ENCODE data around the gene KRTAP4-7.
"Not testable (repeated sequence)": the region's sequence is repeated elsewhere in the genome, so short reads cannot be mapped to it uniquely, and the experiment has no call there.

The KRTAP4-7 gene

GRCh38 chr17:41063449-41063848 lies 20.5 kb upstream of the KRTAP4-7 start:
- Histone ChIP-seq H3K9me3 (ENCODE audit: control insufficient read depth, low read length) (no peaks in the 10 kb centered on the region), H3K4me1 (no peaks in the 10 kb centered on the region), H2AFZ (no peak overlapping the region), H3K4me3 (ENCODE audit: low read depth, low read length) (no peak overlapping the region), H3K27ac (no peak overlapping the region), H3K36me3 (ENCODE audit: control insufficient read depth, insufficient read depth, low read length) (no peaks in the 10 kb centered on the region), H3K27me3 (ENCODE audit: control insufficient read depth, insufficient read depth, low read length) (no peaks in the 10 kb centered on the region), H3K79me2 (no peaks in the 10 kb centered on the region), H3K4me2 (ENCODE audit: low read length) (no peak overlapping the region), H3K9ac (no peak overlapping the region)
- TF ChIP-seq, protein P1, sequence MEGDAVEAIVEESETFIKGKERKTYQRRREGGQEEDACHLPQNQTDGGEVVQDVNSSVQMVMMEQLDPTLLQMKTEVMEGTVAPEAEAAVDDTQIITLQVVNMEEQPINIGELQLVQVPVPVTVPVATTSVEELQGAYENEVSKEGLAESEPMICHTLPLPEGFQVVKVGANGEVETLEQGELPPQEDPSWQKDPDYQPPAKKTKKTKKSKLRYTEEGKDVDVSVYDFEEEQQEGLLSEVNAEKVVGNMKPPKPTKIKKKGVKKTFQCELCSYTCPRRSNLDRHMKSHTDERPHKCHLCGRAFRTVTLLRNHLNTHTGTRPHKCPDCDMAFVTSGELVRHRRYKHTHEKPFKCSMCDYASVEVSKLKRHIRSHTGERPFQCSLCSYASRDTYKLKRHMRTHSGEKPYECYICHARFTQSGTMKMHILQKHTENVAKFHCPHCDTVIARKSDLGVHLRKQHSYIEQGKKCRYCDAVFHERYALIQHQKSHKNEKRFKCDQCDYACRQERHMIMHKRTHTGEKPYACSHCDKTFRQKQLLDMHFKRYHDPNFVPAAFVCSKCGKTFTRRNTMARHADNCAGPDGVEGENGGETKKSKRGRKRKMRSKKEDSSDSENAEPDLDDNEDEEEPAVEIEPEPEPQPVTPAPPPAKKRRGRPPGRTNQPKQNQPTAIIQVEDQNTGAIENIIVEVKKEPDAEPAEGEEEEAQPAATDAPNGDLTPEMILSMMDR (IDR thresholded peaks at IDR 0.05): no peak

- H3K4me3 ChIP-seq (ENCODE audit: low read depth, low read length): no peak overlapping the region
- TF ChIP-seq, protein P1 (IDR thresholded peaks at IDR 0.05): no peak
- no peaks in the 10 kb centered on the region for H3K4me1 ChIP-seq
- H3K9me3 ChIP-seq (ENCODE audit: control insufficient read depth, low read length): no peaks in the 10 kb centered on the region
- H2AFZ ChIP-seq: no peak overlapping the region
- no peaks in the 10 kb centered on the region for H3K36me3 ChIP-seq (ENCODE audit: control insufficient read depth, insufficient read depth, low read length)
- no peaks in the 10 kb centered on the region for H3K27me3 ChIP-seq (ENCODE audit: control insufficient read depth, insufficient read depth, low read length)
- H3K27ac ChIP-seq: no peak overlapping the region
- H3K9ac ChIP-seq: no peak overlapping the region
- H3K4me2 ChIP-seq (ENCODE audit: low read length): no peak overlapping the region
- no peaks in the 10 kb centered on the region for H3K79me2 ChIP-seq
Observed at GRCh38 chr17:41064301-41064700, 19.6 kb upstream of the KRTAP4-7 start.

GRCh38 chr17:41065016-41065689 lies 18.8 kb upstream of the KRTAP4-7 start:
- not testable (repeated sequence) for H3K27ac ChIP-seq; H3K9ac ChIP-seq; H3K27me3 ChIP-seq (ENCODE audit: control insufficient read depth, insufficient read depth, low read length); H3K79me2 ChIP-seq; H3K4me1 ChIP-seq; H3K4me2 ChIP-seq (ENCODE audit: low read length); H2AFZ ChIP-seq; H3K36me3 ChIP-seq (ENCODE audit: control insufficient read depth, insufficient read depth, low read length); H3K9me3 ChIP-seq (ENCODE audit: control insufficient read depth, low read length); H3K4me3 ChIP-seq (ENCODE audit: low read depth, low read length)

DNA sequence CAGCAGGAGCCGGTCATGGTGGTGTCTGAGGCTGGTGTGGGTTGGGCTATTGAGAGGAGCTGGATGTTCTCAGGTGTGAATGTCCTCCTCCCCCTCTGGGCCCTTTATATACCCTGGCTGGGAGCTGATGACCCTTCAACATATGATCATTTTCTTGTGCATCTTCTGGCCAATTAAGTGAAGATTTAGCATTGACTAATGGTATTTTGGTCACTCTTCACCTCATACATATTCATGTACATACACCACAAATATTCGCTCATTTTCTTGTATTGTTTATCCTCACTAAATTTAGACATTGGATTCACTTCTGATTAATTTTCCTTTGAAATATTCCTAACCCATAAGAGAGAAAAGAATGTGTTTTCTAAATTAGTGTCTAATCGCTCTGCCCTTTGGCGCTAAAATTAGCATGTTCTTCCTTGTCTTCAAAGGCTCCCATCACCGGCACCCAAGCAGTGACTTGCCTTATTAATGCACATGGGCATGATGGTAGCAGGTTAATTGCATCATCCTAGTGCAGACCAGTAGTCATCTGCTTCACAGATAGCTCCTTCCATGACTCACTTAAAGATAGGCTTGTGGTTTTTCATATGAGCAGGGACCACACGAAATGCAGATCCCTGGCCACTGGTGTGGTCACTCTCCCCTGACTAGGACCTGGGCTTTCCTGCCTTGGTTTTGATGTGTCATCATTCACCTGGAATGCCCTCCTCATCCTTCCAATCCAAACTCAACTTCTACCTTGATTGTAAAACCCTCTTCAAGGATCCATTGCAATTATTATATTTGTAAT lies 17.9 kb upstream of the KRTAP4-7 start, which contains the start of gene KRTAP2-4:
TSS of gene KRTAP2-4 (minus strand) at position 51 of the 796 bp plus-strand sequence. CDS start at position 17, 34 bp downstream.
- Histone ChIP-seq H2AFZ (no peak within 1 kb of the TSS), H3K36me3 (ENCODE audit: control insufficient read depth, insufficient read depth, low read length) (no peaks in the 10 kb centered on the region), H3K27me3 (ENCODE audit: control insufficient read depth, insufficient read depth, low read length) (no peaks in the 10 kb centered on the region), H3K9ac (no peak within 1 kb of the TSS), H3K27ac (no peak within 1 kb of the TSS), H3K79me2 (no peaks in the 10 kb centered on the region), H3K9me3 (ENCODE audit: control insufficient read depth, low read length) (no peaks in the 10 kb centered on the region), H3K4me3 (ENCODE audit: low read depth, low read length) (no peak within 1 kb of the TSS), H3K4me2 (ENCODE audit: low read length) (no peak within 1 kb of the TSS), H3K4me1 (no peaks in the 10 kb centered on the region)
- TF ChIP-seq, protein P1 (IDR thresholded peaks at IDR 0.05): no peak

- TF ChIP-seq, protein P1 (IDR thresholded peaks at IDR 0.05): no peak
- Histone ChIP-seq H3K9me3 (ENCODE audit: control insufficient read depth, low read length) (no peaks in the 10 kb centered on the region), H3K4me3 (ENCODE audit: low read depth, low read length) (no peak overlapping the region), H3K27ac (no peak overlapping the region), H3K27me3 (ENCODE audit: control insufficient read depth, insufficient read depth, low read length) (no peaks in the 10 kb centered on the region), H3K4me1 (no peaks in the 10 kb centered on the region), H3K4me2 (ENCODE audit: low read length) (no peak overlapping the region), H3K79me2 (no peaks in the 10 kb centered on the region), H3K36me3 (ENCODE audit: control insufficient read depth, insufficient read depth, low read length) (no peaks in the 10 kb centered on the region), H3K9ac (no peak overlapping the region), H2AFZ (no peak overlapping the region)
Observed at GRCh38 chr17:41067281-41067680, 16.7 kb upstream of the KRTAP4-7 start.

Data from parathyroid adenoma (tissue), 2 donors.